ENCODE data around the gene ATP5IF1. TPM values are rescaled to one million over a fixed set of nuclear protein-coding genes. Genes with fewer than 3 reads are reported as not detected.

The ATP5IF1 gene
- total and polyA plus RNA-seq, 9 of the 15 experiments (the other 6 are each of a cell fraction or from before 2014, with no cell fraction given) = 292 to 1,422 (median 388) TPM

GRCh38 chr1:28249013-28249865 lies 13.3 kb downstream of the ATP5IF1 start (continued):
- TF ChIP-seq PHF21A (IDR thresholded peaks at IDR 0.05; ENCODE audit: borderline replicate concordance, low read depth) = peak; percentile 84; the same call in 1 of the 2 replicates
- 0 out of 2 replicates have a peak, but pooled peaks have one; percentile 31 for TF ChIP-seq ZBTB43 (CRISPR knock-in tag; IDR thresholded peaks at IDR 0.05)
- TF ChIP-seq NFRKB (IDR thresholded peaks at IDR 0.05; ENCODE audit: low read depth) = no peak
- TF ChIP-seq ZNF584 (CRISPR knock-in tag; IDR thresholded peaks at IDR 0.05; ENCODE audit: low read depth) = peak; percentile 86
- TF ChIP-seq EP300 (IDR thresholded peaks at IDR 0.05; ENCODE audit: low read length) = peak; percentile 69
- TF ChIP-seq MIER1 (IDR thresholded peaks at IDR 0.05; ENCODE audit: low read depth) = no peak
- TF ChIP-seq, protein P1, sequence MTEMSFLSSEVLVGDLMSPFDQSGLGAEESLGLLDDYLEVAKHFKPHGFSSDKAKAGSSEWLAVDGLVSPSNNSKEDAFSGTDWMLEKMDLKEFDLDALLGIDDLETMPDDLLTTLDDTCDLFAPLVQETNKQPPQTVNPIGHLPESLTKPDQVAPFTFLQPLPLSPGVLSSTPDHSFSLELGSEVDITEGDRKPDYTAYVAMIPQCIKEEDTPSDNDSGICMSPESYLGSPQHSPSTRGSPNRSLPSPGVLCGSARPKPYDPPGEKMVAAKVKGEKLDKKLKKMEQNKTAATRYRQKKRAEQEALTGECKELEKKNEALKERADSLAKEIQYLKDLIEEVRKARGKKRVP (CRISPR knock-in tag; IDR thresholded peaks at IDR 0.05) = peak; percentile 96
- TF ChIP-seq FOXA1 (IDR thresholded peaks at IDR 0.05; ENCODE audit: borderline replicate concordance) = no peak
- TF ChIP-seq NCOA4 (IDR thresholded peaks at IDR 0.05; ENCODE audit: partially characterized antibody) = no peak
- TF ChIP-seq PCBP1 (IDR thresholded peaks at IDR 0.05; ENCODE audit: low read depth, low read length, poor library complexity, severe bottlenecking) = no peak
- no peak for TF ChIP-seq TARDBP (IDR thresholded peaks at IDR 0.05)
- TF ChIP-seq ARID3A (IDR thresholded peaks at IDR 0.05; ENCODE audit: borderline replicate concordance, low read depth, low read length) = 0 out of 2 replicates have a peak, but pooled peaks have one; percentile 61
- 0 out of 2 replicates have a peak, but pooled peaks have one; percentile 19 for TF ChIP-seq NCOA1 (IDR thresholded peaks at IDR 0.05; ENCODE audit: low read depth)
- no peak for TF ChIP-seq SIN3B (IDR thresholded peaks at IDR 0.05; ENCODE audit: low read depth)
- TF ChIP-seq NFE2L1 (tag; IDR thresholded peaks at IDR 0.05; ENCODE audit: borderline replicate concordance, low read depth) = no peak
- TF ChIP-seq RBM25 (IDR thresholded peaks at IDR 0.05; ENCODE audit: low read depth, low read length, severe bottlenecking) = peak; percentile 53
- no peak for TF ChIP-seq RBM15 (IDR thresholded peaks at IDR 0.05; ENCODE audit: insufficient read depth, low read length)

Measured in K562 (cell line).